Testis (tissue), 2 donors: ENCODE measurements around the gene PTPRC.

Experiments used
- CTCF ChIP-seq, 3 experiments: fragments of 450-650 bp in 2 of 3; fragments of 200-600 bp in 1 of 3; sonication (generic) in 1 of 3; IDR thresholded peaks; one replicate each; pipeline ENCODE4 v1.5.1; 2016 to 2019; ENCODE audit warnings: antibody characterized with exemption in 3 of 3, mild to moderate bottlenecking in 2 of 3, moderate library complexity in 1 of 3
- POLR2A ChIP-seq: fragments of 450-650 bp; IDR thresholded peaks from one replicate; pipeline ENCODE4 v1.6.1; 2017; ENCODE audit warnings: antibody characterized with exemption, mild to moderate bottlenecking, moderate library complexity

- TF ChIP-seq POLR2A (no peak), CTCF (IDR thresholded peaks at IDR 0.05) (no peak)
Measured at GRCh38 chr1:198649968-198650338, 11.1 kb downstream of the PTPRC start.
